ENCODE data around the gene NLRC5.

Gene NLRC5

DNA sequence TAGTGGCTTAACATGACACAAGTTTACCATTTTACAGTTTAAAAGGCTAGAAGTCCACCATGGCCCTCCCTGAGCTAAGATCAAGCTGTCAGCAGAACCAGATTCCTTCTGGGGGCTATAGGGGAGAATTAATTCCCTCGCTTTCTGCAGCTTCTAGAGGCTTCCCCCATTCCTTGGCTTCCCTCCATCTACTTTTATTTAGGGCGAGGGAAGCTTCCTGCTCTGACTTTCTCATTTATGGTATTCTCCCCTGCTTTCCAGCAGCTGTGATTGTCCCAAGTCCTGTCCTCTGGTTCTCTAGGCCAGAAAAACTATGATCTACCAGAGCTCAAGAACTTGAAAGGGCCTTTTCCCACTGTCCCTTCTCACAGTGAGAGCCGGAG is 23.3 kb upstream of the NLRC5 start:
- H2AFZ ChIP-seq (ENCODE audit: low read length), result no peak overlapping the region
- no peak for TF ChIP-seq EZH2phosphoT487 (IDR thresholded peaks at IDR 0.05; ENCODE audit: low read length)
- TF ChIP-seq EZH2 (optimal IDR thresholded peaks at IDR 0.05; ENCODE audit: low read depth, low read length), result no peak
- TF ChIP-seq, protein P1, sequence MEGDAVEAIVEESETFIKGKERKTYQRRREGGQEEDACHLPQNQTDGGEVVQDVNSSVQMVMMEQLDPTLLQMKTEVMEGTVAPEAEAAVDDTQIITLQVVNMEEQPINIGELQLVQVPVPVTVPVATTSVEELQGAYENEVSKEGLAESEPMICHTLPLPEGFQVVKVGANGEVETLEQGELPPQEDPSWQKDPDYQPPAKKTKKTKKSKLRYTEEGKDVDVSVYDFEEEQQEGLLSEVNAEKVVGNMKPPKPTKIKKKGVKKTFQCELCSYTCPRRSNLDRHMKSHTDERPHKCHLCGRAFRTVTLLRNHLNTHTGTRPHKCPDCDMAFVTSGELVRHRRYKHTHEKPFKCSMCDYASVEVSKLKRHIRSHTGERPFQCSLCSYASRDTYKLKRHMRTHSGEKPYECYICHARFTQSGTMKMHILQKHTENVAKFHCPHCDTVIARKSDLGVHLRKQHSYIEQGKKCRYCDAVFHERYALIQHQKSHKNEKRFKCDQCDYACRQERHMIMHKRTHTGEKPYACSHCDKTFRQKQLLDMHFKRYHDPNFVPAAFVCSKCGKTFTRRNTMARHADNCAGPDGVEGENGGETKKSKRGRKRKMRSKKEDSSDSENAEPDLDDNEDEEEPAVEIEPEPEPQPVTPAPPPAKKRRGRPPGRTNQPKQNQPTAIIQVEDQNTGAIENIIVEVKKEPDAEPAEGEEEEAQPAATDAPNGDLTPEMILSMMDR (IDR thresholded peaks at IDR 0.05; ENCODE audit: low read length), result no peak
- H3K9me3 ChIP-seq (replicated peaks; ENCODE audit: insufficient read depth, low read length), result no peaks in the 10 kb centered on the region
- no peaks in the 10 kb centered on the region for H3F3A ChIP-seq (ENCODE audit: insufficient read depth, low read length)
- H4K20me1 ChIP-seq (ENCODE audit: insufficient read depth, low read length), result no peaks in the 10 kb centered on the region
- H3K9me2 ChIP-seq (replicated peaks; ENCODE audit: insufficient read depth, low read length), result no peaks in the 10 kb centered on the region
- H3K36me3 ChIP-seq (replicated peaks; ENCODE audit: insufficient read depth, low read length), result no peaks in the 10 kb centered on the region
- H3K27ac ChIP-seq (ENCODE audit: low read length), result no peak overlapping the region
- no peaks in the 10 kb centered on the region for H3K79me2 ChIP-seq (ENCODE audit: low read length)
- no peaks in the 10 kb centered on the region; the same call in 1 of the 2 replicates for H3K4me1 ChIP-seq (ENCODE audit: low read length)
- H3K4me2 ChIP-seq (ENCODE audit: low read depth, low read length), result no peak overlapping the region
- no peaks in the 10 kb centered on the region for H3K27me3 ChIP-seq (replicated peaks; ENCODE audit: insufficient read depth, low read length)
- no peak overlapping the region for H3K9ac ChIP-seq (ENCODE audit: low read length)
- no peak overlapping the region for H3K4me3 ChIP-seq (ENCODE audit: low read length)
- no peak for DNase-seq

DNA sequence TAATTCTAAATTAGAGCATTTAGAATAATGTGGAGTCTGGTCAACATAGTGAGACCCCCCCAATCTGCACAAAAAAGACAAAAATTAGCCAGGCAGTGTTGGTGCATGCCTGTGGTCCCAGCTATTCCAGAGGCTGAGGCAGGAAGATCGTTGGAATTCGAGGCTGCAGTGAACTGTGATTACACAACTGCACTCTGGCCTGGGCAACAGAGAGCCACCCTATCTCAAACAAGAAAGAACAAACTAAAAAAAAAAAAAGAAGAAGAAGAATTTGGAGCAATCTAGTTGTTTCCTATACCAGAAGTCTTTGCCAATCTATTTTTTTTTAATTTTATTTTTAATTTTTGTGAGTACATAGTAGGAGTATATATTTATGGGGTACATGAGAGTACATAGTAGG is 21.6 kb upstream of the NLRC5 start:
- no peaks in the 10 kb centered on the region for H4K20me1 ChIP-seq (ENCODE audit: insufficient read depth, low read length)
- DNase-seq, result no peak
- H3F3A ChIP-seq (ENCODE audit: insufficient read depth, low read length), result no peaks in the 10 kb centered on the region
- no peak overlapping the region for H3K9ac ChIP-seq (ENCODE audit: low read length)
- no peak overlapping the region for H3K4me2 ChIP-seq (ENCODE audit: low read depth, low read length)
- no peaks in the 10 kb centered on the region for H3K79me2 ChIP-seq (ENCODE audit: low read length)
- H3K4me3 ChIP-seq (ENCODE audit: low read length), result no peak overlapping the region
- no peak for TF ChIP-seq EZH2 (optimal IDR thresholded peaks at IDR 0.05; ENCODE audit: low read depth, low read length)
- TF ChIP-seq, protein P1 (IDR thresholded peaks at IDR 0.05; ENCODE audit: low read length), result no peak
- no peak for TF ChIP-seq EZH2phosphoT487 (IDR thresholded peaks at IDR 0.05; ENCODE audit: low read length)
- H3K4me1 ChIP-seq (ENCODE audit: low read length), result no peaks in the 10 kb centered on the region; the same call in 1 of the 2 replicates
- no peak overlapping the region for H3K27ac ChIP-seq (ENCODE audit: low read length)
- no peaks in the 10 kb centered on the region for H3K36me3 ChIP-seq (replicated peaks; ENCODE audit: insufficient read depth, low read length)
- no peaks in the 10 kb centered on the region for H3K9me3 ChIP-seq (replicated peaks; ENCODE audit: insufficient read depth, low read length)
- no peak overlapping the region for H2AFZ ChIP-seq (ENCODE audit: low read length)
- H3K9me2 ChIP-seq (replicated peaks; ENCODE audit: insufficient read depth, low read length), result no peaks in the 10 kb centered on the region
- H3K27me3 ChIP-seq (replicated peaks; ENCODE audit: insufficient read depth, low read length), result no peaks in the 10 kb centered on the region

DNA sequence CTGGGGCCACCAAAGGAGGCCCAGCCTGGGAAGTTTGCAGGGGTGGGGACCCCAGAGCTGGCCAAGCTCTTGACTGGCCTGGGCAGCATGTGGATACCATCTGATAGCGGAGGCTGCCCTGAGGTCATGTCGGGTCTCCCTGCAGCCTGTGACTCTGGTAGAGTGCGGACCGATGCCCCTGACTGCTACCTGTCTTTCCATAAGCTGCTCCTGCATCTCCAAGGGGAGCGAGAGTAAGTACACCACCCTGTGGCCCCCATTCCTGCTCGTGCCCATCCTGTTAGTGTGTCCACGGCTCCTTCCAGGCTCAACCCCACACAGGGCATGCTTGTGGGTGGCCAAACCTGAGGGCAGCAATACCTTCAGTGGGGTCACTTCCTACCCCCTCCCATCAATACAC is 19.6 kb upstream of the NLRC5 start:
- TF ChIP-seq EZH2 (optimal IDR thresholded peaks at IDR 0.05; ENCODE audit: low read depth, low read length), result no peak
- TF ChIP-seq, protein P1 (IDR thresholded peaks at IDR 0.05; ENCODE audit: low read length), result no peak
- no peak for TF ChIP-seq EZH2phosphoT487 (IDR thresholded peaks at IDR 0.05; ENCODE audit: low read length)

More for the DNA sequence above, 19.6 kb upstream of the NLRC5 start:
- H3K9me3 ChIP-seq (replicated peaks; ENCODE audit: insufficient read depth, low read length), result no peaks in the 10 kb centered on the region
- no peak overlapping the region for H3K4me2 ChIP-seq (ENCODE audit: low read depth, low read length)
- no peaks in the 10 kb centered on the region for H3K79me2 ChIP-seq (ENCODE audit: low read length)
- H3F3A ChIP-seq (ENCODE audit: insufficient read depth, low read length), result peaks cover 6% of the 10 kb centered on the region; the same call in 1 of the 2 replicates
- no peaks in the 10 kb centered on the region for H4K20me1 ChIP-seq (ENCODE audit: insufficient read depth, low read length)
- no peak overlapping the region for H3K4me3 ChIP-seq (ENCODE audit: low read length)
- no peak overlapping the region for H3K27ac ChIP-seq (ENCODE audit: low read length)
- peaks cover 15% of the 10 kb centered on the region for H3K4me1 ChIP-seq (ENCODE audit: low read length)
- no peak for DNase-seq
- H3K9me2 ChIP-seq (replicated peaks; ENCODE audit: insufficient read depth, low read length), result no peaks in the 10 kb centered on the region
- H2AFZ ChIP-seq (ENCODE audit: low read length), result no peak overlapping the region
- H3K9ac ChIP-seq (ENCODE audit: low read length), result no peak overlapping the region
- H3K36me3 ChIP-seq (replicated peaks; ENCODE audit: insufficient read depth, low read length), result no peaks in the 10 kb centered on the region
- H3K27me3 ChIP-seq (replicated peaks; ENCODE audit: insufficient read depth, low read length), result no peaks in the 10 kb centered on the region
